ENCODE data around the gene CPSF4.

CPSF4 gene

DNA sequence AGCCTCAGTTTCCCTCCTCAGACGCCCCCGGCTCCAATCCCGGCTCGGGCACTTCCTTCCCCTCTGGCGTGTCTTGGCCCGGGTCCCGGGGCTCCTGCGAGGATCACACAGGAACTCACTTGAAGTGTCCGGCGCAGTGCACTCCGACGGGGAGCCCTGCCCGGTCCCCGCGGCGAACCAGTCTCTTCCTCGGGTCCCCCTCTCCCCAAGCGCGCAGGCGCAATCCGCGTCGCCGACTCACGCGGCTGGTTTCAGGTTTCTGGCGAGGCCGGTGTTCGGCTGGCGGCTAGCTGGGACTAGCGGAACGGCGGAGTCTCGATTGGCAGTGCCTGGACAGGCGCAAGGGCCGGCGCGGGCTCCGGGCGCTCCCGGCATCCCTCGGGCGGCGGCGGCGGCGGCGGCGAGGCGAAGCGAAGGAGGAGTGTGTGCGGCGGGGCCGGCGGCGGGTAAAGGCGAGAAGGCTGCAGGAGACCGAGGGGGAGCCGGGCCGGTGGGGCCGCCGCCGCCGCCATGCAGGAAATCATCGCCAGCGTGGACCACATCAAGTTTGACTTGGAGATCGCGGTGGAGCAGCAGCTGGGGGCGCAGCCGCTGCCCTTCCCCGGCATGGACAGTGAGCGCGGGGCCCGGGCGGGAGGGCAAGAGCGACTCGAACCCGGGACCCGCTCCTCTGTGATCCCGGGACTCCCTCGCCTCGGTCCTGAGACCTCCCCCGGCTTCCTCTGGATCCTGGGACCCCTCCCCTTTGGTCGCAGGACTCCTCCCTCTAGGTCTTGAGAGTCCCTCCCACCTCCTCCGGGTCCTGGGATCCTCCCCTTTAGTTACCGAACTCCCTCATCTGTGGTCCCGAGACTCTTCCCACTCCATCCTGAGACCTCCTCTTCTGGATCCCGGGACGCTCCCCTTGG is at the start of gene CPSF4, which contains the start of gene PTCD1:
TSS of gene CPSF4 (plus strand) at position 371 of the 908 bp plus-strand sequence. CDS start at position 511, 140 bp downstream.
TSS of gene PTCD1 (minus strand) at position 226 of the 908 bp plus-strand sequence. CDS start 3,556 bp downstream, outside the sequence.
- DNase-seq: peak; percentile 82

GRCh38 chr7:99389772-99390171 is 49.0 kb upstream of the CPSF4 start:
- DNase-seq: no peak

DNA sequence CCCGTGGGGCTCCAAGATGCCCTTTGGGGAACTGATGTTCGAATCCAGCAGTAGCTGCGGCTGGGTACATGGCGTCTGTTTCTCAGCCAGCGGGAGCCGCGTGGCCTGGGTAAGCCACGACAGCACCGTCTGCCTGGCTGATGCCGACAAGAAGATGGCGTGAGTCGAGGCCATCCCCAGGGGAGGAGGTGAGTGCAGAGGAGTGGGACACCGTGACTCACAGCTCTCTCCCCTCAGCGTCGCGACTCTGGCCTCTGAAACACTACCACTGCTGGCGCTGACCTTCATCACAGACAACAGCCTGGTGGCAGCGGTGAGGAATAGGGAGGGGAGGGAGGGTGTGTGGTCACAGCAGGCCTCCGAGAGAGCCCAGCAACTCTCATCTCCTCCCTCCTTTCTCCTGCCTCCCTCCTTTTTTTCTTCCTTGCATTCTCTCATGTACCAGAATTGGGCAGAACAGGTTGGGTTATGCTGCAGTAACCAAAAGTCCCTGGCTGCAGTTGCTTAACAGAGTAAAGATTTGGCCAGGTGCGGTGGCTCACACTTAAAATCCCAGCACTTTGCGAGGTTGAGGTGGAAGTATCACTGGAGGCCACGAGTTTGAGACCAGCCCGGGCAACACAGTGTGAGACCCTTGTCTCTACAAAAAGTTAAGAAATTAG is 47.7 kb upstream of the CPSF4 start:
- no peak for DNase-seq

DNA sequence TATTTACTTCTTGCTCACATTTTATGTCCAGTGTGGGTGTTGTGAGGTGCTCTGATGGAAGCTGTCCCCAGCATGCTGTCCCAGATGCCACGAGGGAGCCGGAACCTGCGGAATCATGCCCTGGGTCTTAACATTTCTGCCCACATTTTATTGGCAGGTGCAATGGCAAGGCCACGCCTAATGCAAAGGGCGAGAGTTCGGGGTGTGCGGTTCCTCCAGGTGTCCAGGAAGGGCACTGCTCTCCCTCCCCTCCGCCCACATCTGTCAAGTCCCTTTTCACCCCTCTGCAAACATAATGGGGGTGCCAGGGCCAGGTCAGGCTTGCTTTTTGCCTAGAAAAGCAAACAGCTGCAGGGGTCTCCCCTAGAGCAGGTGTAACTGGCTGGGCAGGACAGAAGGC is 46.7 kb upstream of the CPSF4 start:
- no peak for DNase-seq

DNA sequence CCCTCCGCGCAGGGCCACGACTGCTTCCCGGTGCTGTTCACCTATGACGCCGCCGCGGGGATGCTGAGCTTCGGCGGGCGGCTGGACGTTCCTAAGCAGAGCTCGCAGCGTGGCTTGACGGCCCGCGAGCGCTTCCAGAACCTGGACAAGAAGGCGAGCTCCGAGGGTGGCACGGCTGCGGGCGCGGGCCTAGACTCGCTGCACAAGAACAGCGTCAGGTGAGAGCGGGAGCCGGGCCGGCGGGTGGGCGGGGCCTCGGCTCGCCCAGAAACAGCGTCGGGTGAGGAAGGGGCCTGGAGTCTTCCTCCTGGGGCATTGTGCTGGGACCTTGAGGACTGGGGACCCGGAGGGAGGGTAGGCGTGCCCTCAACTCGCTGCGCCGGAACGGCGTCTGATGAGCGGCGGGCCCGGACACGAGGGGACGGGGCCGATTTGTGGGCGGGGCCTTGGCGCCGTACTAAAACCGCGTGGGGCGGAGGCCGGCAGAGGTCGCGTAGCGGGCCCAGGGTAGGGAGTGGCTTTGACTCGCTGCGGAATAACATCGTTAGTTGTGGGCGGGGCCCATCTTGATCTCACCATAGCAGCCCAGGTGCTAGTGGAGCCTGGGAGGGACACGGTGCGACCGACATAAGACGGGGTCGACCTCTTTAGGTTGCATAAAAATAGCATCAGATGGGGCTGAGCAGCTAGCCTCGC is 45.9 kb upstream of the CPSF4 start:
- peak; percentile 84 for DNase-seq

DNA sequence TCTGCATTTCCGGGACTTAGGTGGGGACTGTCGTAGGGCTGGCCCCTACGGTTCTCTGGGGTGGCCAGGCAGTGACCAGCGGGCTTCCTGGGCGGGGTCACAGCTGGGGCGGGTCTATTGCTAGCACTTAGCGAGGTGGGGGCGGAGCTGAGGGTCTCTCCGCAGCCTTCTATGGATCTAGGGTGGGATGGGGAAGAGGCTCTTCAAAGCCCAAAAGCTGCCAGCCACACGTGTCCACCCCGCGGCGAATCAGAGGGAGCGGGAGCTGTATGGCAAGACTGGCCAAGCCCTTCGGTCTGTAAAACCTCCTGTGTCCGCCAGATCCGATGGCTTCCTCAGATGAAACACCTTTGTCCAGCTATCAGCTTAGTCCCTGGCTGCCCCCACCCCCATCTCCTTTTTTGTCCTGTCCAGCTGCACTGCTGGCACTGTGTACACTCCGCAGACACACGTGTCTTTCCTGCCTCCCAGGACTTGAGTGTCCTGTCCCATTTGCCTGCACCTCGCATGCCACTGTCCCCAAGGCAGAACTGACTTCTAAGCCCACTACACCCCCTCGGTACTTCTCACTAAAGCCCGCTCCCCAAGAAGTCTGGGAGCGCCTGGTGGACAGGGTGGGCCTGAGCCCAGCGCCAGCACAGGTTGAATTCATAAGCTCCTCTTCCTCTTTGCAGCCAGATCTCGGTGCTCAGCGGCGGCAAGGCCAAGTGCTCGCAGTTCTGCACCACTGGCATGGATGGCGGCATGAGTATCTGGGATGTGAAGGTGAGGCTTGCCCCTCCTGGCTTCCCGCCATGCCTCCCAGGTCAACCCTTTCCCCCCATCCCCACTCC is 45.2 kb upstream of the CPSF4 start:
- DNase-seq: peak; percentile 84

DNA sequence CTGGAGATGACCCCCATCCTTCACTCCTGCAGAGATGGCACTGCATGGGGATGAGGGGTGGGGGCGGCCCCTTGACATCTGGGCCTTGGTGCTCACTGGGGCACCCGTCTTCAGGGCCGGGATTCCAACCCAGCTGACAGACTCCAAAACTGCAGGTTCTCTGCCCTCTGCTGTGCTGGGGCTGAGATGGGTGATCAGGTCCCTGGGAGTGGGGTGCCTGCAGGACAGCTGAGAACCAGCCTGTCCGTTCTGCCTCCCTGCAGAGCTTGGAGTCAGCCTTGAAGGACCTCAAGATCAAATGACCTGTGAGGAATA is 44.6 kb upstream of the CPSF4 start:
- DNase-seq: no peak

DNA sequence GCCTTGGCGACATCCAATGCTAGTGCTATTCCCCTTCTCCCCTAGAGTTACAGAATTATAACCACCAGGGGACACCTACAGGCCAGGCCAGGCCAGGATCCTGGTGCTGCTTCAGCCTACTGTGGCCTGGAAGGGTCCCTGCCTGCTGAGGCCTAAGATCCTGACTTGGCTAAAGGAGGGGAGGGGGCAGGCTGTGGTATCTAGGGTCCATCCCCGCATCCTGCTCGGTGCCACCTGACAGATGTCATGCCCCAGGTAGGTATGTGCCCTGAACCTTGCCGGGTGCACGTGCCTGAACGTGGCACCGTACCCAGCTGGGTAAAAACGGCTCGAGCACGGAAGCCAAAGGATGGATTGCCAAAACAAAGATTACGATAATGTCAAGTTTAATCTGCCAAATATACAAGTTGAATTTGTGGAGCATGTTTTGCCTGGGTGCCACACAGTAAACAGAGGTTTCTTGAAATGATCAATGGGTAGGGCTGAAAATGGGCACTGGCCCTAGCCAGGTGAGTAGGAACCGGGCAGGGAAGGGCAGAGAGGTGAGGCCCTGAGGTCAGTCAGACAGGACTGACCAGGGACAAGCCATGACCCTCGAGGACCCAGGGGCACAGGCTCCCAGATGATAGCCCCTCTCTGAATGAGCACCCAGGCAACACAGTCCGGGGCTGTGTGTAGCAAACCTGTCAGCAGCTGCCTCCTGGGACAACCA is 43.0 kb upstream of the CPSF4 start:
- DNase-seq: no peak

GRCh38 chr7:99396418-99397296 is 42.1 kb upstream of the CPSF4 start:
- no peak for DNase-seq

DNA sequence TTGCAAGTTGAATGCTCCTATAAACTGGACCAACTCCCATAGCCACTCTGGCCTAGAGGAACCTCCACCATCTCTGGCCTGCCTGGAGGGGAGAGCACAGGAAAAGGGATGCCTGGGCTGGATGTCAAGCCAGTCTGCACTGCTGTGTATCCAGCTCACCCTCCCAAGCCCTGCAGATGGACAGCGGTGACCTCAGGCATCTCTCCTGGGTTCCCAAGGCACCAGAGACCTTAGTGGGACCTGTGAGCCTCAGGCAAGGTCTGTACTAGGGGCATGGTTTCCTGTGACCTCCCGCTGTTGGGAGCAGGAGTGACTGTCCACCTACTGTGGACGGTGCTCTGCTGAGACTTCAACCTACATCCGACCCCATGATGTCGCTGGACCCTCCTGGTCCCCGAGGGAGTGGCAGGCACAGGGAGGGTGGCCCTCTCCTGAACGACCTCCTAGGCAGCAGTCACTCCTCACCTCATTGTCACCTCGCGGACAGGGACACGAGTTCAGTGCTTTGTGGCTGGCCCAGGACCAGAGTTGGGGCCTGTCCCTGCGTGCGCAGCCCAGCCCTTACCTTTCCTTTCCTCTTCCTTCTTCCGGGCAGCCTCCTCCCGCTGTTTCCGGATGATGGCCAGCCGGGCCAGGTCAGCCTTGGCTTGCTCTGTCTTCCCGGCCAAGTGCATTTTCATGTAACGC is 41.3 kb upstream of the CPSF4 start:
- DNase-seq: no peak

DNA sequence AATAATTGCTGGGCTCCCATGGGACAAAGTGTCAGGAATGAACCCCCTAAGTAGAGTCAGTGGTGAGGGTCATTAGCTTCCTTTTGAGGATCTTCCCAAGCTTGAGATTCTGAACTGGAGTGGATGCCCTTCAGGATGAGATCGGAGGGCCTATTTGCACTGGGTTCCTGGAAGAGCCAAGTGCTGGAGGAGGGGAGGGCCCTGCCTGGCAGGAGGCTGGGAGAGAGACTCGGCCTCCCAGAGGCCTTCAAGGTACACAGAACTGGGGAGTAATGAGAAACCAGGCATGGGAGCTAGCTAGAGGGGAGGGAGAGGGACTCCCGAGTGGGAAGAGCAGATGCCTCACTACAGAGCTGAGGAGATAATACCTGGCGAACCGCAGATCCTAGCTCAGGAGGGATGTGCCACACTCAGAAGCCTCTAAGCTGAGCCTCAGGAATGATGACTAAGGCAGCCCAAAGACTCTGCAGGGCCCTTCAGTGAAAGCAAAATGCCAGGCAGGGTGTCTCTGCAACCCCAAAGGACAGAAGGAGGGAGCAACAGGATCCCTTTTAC is 39.8 kb upstream of the CPSF4 start:
- DNase-seq: no peak

DNA sequence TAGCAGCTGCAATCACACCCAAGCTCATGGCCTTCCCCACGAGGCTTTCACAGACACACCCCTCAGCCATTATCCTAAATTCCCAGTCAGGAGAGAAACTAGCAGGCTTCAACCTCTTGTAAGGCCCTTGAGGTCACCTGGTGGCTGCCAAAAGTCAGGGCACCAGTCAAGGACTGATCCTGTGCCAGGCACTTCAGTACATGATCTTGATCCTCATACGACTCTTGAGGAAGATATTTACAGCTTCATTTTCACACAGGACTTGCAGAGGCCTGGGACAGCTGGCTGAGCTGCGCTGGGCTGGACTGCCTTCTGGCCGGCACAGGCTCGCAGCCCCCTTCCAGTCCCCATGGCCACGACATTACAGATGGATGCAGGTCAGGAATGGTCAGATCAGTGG is 39.1 kb upstream of the CPSF4 start:
- no peak for DNase-seq

DNA sequence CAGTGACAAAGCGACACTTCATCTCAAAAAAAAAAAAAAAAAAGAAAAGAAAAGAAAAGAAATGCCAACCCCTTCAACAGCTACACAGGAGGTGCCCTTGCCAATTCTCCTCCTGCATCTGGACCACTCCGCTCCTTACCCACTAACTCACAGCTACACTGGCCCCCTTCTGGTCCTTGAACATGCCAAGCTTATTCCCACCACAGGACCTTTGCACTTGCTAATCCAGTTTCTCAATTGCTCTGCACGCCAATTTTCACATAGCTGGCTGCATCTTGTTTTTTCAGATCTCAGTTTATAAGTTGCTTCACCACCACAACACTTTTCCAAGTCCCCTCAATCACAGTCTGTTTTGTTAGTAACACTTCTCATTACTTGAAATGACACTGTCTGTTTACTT is 35.9 kb upstream of the CPSF4 start:
- DNase-seq: no peak

GRCh38 chr7:99403764-99404163 is 35.0 kb upstream of the CPSF4 start:
- DNase-seq: no peak

- DNase-seq: no peak
Observed at GRCh38 chr7:99404235-99404976, 34.3 kb upstream of the CPSF4 start.

DNA sequence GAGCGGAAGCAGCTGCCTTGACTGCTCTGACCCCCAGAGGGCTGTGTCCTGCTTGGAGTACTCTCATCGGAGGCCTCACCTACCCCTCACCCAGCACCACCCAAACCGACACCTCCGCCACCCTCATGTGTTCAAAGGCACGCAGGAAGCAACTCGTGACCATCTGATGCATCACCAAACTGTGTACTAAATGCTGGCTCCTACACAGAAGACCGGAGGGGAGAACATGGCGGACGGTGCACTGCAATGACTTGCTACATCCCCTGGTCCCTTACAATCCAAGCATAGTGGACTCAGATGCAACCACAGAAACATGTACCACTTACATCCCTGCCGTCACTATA is 33.8 kb upstream of the CPSF4 start:
- no peak for DNase-seq

DNA sequence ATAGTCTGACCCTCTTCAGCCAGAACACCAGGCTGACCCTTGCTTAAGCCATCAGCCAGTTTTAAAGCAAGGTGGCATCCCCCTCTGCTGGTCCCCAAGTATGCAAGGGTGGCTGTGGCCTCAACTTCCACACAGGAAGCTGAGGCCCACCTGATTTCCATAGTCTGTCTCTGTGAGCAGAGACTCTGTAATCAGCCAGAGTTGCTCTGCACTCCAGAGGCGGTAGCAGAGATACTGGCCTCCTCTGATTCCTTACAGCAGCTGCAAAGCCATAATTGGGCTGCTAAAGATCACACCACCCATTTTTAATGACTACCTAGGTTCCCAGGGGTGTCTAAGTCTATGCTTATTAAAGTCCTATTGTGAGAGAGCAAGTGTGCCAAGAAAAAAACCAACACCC is 32.2 kb upstream of the CPSF4 start:
- no peak for DNase-seq

DNA sequence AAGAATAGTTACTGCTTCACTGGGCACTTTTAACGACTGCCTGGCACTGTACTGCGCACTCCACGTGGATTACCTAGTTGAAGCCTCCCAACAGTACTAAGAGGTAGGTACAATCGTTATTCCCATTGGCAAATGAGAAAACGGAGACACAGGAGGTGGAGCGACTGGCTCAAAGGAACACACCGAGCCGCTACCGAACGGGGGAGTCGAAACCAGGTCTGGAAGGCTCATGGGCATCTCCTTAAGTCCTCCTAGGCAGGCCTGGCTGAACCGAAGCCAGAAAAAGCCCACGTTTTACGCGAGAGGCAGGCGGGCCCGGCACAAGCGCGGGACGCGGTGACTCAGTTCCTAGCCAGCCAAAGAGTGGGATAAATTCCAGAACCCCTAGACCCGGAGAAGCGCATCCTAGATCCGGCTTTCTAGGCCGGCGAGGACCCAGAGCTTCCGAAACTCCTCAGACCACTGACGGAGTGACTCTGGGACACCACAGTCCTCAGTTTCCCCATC is 30.8 kb upstream of the CPSF4 start:
- peak; percentile 6 for DNase-seq

Data from NCI-H748 treated with DMSO at 0.1 percent for 48 hours (cell line).